ENCODE results near the gene AUTS2.
A peak's percentile ranks its signal among the peaks of the same experiment; 100 is the strongest.
"Not testable (repeated sequence)": the region's sequence is repeated elsewhere in the genome, so short reads cannot be mapped to it uniquely, and the experiment has no call there.

AUTS2 gene

DNA sequence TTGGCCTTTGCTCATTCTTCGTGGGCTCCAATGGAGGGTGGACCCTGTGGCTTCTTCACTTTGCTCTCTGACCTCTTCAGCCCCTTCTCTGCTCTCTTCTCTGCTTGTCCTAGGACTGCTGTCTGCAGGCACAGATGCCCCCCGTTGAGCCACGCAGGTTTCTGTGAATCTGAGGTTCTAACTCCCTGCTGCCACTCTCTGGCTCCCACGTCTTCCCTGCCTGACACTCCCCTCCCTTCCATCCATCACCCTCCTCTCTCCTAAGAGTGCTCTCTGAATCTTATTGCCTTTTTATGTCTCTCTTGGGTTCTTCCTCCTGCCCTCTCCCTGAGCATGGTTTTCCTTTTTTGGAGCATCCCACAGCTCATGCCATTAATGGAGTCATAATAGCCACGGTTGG lies 1034.1 kb downstream of the AUTS2 start:
- no peak for DNase-seq

DNA sequence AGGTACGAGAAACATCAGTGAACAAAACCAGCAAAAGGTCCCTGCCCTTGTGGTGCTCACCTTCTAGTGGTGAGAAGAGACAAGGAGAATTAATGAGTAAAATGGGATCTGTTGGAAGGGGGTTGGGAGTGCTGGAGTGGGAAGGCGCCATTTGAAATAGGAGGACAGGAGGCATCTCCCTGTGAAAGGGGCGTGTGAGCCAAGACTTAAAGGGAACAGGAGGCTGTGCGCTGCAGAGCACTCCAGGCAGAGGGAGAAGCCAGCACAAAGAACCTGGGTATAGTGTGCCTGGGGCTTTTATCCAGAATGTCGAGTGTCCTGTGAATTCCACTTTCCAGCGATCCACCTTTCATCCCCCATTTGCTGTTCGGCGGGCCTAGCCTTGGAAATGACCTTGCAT lies 1035.8 kb downstream of the AUTS2 start:
- no peak for DNase-seq

DNA sequence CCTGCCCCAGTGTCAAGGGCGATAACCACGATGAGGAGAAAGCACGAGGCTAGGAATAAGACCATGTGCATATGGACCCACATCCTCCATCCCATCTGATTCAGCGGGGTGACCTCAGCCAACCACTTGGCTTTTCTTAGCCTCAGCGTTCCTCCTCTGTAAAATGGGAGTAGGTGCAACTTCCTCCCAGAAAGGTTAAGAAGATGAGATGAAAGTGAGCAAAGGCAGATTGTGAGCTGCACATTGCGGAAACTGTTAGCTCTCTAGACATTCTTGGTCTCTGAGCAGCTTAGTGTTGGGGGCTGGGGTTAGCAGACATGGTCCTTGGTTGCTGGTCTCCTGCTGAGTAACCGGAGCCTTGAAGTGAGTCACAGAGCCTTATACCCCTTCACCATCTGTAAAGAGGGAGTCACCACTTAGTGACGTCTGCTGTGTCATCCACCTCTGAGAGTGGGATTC lies 1036.4 kb downstream of the AUTS2 start:
- no peak for DNase-seq

DNA sequence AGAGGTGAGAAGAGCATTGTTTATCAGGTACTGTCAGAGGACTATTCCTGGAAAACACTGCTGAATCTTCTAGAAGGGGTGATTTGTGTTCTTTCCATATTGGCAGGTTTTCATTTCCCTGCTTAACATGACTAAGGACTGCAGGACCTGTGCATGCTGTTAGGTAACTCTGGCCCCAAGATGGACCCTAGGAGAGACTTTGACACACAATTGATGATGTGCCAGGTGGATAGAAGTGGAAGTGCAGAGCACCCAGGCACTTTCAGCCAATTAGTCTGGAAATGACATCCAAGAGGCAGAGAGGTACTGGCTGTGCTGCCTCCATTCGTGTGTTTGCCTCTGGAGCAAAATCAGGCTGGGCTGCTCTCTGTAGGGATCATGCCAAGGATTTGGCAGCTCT lies 1037.4 kb downstream of the AUTS2 start:
- no peak for DNase-seq

DNA sequence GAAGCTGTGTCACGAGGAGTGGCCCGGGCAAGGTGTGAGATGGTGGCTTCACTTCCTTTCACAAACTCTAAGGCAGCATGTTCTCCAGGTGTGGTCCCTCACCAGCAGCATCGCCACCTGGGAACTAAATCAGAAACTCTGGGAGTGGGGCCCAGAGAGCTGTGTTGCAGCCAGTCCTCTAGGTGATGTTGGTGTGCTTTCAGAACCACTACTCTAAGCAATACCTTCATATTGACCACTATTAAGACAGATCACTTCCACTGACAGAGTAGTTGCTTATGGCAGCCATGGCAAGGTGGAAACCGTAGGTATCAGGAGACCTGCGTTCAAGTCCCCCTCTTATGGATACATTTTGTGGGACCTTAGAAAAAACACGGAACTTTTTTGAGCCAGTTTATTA lies 1037.9 kb downstream of the AUTS2 start:
- DNase-seq: no peak

DNA sequence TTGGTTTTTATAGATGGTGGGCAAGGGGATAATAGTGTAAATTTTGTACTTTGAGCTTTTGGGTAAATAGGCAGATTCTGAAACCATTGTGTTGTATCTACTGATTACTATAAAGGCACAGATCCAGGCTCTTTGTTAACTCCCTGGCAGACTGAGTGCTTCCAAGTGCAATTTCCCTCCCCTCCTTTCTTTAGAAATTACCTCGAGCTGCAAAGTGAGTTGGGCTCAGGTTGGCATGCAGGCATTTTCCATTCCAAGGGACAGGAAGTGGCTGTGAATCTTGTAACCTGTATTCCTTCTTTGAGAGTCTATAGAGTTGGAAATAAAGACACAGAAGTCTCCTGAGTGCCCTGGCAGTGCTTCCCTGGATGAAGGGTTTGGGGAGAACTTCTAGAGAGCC lies 1039.5 kb downstream of the AUTS2 start:
- no peak for DNase-seq

DNA sequence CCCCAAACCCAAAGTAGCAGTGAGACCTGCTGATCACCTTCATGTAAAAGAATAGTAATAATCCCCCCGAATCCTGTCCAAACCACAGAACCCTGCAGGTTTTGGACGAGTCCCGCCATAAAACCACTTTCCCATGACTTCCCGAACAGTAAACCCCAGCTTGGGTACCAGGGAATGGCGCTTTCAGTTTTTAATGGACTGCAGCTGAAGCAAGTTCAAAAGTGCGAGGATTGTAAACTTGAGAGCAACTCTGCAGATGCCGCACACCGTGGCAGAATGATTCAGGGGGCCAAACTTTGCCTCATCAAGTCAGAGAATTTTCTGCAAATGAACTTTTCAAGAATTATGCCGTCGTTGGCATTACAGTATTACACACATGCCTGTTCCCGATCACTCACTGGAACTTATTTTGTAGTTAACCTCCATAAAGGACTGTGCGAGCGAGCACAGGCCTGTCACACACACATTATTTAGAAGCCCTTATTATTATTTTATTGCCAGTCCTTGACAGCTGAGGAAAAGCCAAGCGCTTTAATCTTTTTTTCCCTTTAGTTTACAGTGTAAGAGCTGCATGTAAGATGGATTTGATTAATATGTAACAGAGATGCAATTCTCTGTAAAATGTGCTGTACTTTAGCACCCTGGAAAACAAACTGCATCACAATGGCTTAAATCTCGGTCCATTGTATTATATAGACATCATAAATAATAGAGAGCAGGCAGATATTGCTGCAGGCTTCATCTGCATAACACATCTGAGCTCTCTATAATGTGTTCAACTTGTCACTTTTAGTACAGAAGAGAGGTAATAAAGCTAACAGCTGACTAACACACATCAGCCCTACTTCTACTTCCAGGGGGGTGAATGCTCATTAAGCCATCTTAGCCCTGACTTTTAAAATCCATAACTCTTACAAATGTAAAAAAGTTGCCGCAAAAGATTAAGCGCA lies 1040.2 kb downstream of the AUTS2 start:
- no peak for DNase-seq

DNA sequence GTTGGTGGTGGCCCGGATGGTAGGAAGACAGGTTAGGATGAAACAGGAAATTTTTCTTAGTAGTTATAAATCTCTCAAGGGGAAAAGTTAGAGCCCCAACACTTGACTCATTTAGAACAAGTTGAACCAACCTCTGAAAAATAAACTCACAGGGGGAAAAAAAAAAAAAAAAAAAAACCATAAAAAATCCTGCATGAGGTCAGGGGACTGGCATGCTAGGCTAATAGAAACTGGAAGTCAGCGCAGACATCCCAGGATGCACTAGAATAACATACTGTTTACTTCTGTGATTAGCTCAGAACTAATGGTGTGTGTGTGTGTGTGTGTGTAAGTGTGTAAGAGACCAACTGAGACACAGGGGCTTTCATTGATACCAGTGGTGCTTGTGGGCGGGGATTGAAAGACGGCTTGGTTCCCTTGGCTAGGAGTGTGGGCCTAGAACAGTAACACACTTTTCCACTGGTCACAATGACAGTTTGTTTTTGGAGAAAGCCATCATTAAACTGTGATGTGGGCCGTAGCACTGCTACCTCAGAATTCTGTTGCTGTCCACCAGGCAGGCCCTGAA lies 1042.1 kb downstream of the AUTS2 start:
- no peak for DNase-seq

DNA sequence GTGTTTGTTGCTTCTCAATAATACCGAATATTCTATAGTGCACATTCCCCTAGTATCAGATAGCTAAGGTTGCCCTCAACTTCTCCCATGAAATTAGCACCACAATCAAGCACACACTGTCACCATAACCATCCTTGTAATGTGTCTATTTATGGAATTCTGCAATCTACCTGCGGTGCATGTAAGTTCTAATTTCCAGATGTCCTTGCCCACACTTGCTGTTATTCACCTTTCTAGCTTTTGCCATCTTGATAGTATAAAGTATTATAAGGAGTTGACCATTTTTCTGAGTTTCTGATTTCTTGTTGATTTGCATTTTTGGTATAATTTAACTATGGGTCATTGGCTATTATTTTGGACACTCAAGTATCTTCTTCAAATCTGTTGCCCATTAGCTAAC lies 1043.6 kb downstream of the AUTS2 start:
- no peak for DNase-seq

DNA sequence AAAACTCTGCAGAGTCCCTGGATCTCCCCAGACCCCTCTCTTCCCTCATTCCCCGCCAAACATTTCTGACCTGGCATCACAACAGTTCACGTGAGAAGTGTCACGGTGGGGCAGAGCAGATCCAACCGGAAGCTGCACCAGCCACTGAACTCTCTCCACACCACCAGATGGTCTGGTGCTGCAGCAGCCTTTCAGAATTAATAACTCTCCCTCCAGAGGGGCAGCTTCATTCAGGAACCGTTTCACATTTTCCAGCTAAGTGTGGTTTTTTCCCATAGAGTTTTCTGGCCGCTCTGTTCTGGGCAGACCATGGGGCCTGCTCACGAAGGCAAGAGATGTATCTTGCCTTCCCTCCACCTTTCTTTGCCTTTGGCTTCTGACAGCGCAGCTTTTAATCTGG lies 1047.0 kb downstream of the AUTS2 start:
- DNase-seq: peak; percentile 22

DNA sequence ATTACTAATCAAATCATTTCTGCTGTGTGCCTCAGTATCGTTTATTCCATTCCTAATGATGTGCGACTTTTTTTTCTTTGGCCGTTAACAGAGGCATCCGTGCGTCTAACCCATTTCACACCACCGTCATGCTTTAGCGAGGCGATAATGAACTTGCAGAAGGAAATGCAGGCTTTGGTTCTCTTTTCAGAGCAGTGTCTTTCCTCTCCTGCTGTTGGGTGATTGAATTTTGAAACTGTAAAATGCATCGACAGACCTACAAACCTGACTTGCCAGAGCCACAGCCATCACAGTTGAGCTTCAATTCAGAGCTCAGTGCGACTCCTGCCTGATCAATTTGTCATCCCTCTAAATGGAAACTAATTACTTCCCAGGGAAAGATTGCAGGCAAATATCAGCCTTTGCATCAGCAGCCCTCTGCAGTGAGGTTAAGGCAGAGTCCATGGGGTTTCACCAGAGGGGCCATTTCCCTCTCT lies 1047.6 kb downstream of the AUTS2 start:
- DNase-seq: peak; percentile 25

DNA sequence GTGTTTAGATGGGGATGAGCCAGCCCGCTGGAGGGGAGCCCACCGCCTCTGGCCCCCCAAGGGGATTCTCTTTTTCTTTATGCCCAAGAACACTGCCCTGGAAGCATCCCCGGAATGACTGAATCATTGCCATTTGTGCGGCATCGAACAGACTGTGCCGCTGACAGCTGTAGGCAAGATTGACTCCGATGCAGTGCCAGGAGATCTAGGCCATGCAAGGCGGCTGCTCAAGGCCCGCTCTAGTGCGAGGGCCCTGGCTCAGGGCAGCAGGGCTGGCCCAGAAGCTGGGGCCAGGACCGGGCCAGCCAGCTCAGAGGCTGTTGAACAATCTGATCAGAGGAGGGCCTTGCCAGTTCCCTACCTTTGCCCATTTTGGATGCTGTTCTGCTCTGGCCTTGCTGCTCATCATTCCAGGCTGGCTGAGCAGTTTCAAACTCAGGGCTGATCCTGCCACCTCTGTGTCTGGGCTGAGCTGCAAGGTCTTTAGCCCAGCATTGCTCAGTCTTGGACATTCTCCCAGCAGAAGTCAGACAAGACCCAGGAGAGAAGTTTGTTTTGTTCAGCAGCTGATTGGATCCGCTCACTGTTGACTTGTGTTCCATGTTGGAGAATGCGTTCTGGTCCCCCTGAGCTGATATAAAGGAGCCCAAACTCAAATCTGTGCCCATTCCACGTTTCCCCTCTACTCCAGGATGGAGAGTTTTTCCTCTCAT lies 1048.4 kb downstream of the AUTS2 start:
- peak; percentile 57 for DNase-seq

DNA sequence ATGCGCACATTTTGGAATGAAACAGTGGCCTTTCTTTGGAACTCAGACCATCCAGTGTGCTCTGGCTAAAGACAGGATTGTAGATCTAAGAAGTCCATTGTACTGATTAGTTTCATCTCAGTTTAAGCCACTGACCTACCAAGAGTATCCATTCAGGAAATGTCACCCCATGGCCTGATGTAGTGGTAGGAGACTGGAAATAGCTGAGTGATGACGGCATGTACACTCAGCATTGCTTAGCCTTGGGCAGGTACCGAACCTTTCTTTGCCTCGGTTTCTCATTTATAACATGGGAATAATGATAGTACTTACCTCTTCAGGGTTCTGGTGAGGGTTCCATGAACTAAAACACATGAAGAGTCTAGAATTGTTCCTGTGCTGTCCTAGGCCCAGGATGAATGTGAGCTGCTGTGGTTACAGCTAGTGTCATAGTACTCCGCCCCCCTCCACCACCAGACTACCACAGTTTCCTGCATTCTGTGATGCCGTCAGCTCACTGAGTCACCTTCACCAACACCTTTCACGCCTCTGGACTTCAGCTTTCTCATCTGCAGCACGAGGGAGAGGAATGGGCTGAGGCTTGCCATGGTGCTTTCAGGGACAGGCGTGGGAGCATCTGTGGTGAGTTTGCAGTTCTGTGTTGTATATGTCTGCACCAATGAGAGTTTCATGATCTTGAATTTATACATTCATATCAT lies 1049.7 kb downstream of the AUTS2 start:
- DNase-seq: no peak

DNA sequence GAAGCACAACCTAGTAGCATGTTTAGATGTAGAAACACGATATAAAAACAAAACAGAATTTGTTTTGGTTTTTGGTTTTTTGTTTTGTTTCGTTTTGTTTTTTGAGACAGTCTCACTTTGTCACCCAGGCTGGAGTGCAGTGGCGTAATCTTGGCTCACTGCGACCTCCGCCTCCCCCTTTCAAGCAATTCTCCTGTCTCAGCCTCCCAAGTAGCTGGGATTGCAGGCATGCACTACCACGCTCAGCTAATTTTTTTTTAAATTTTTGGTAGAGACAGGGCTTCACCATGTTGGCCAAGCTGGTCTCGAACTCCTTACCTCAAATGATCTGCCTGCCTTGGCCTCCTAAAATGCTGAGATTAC lies 1050.2 kb downstream of the AUTS2 start:
- DNase-seq: not testable (repeated sequence)

DNA sequence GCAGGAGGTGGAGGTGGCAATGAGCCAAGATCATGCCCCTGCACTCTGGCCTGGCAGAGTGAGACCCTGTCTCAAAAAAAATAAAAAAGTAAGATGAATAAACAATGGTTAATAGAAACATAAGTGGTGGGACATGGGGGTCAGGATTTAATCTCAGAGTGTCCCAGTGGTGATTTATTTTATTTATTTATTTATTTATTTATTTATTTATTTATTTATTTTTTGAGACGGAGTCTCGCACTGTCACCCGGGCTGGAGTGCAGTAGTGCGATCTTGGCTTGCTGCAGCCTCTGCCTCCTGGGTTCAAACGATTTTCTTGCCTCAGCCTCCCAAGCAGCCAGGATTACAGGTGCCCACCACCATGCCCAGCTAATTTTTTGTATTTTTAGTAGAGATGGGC lies 1051.0 kb downstream of the AUTS2 start:
- DNase-seq: no peak

DNA sequence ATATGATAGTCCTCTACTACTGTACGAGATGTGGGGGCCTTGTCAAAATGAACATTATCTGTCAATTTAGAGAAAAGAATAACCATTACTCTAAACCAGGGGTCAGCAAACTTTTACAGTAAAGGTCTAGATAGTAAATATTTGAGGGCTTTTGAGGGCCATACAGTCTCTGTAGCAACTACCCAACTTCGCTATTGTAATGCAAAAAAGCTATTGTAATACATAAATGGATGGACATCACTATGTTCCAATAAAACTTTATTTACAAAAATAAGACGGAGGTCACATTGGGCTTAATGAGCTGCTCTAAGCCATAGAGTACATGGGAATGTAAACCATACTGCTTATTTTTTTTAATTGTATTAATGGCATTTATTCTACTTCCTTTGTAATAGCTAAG lies 1055.9 kb downstream of the AUTS2 start:
- no peak for DNase-seq

DNA sequence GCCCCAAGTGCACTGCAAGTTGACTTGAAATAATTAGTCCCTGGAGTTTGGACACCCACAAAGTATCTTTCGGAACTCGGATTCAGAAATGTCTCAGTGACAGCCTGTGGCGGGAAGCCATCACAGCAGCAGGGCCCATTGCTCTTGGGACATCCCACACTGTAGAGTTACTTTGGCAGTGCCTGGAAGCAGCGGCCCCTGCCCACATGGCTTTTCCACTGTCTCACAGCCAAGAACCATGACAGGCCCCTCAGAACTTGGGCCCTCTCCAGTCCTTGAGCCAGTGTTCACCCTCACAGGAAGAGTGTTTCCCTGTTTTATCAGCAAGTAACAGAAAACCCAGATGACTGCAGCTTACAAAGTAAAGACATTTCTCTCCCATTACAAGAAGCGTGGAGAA lies 1056.7 kb downstream of the AUTS2 start:
- DNase-seq: no peak

DNA sequence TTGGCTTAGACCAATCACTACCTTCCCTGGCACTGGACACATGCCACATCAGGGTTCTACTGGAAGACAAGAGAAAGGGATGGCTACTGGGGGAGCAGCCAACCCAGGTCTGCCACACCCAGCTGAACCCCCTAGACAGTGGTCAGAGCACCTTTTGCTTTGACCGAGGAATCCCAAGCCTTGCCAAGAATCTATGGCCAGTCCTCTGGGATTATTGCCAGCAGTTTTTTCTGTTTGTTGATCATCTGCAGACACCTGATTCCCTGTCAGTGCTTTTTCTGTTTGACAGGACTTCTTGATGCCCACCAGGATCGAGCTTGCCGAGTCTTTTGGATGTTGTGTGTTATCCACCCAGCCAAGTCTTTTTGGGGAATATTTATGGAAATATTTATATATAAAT lies 1057.4 kb downstream of the AUTS2 start:
- no peak for DNase-seq

DNA sequence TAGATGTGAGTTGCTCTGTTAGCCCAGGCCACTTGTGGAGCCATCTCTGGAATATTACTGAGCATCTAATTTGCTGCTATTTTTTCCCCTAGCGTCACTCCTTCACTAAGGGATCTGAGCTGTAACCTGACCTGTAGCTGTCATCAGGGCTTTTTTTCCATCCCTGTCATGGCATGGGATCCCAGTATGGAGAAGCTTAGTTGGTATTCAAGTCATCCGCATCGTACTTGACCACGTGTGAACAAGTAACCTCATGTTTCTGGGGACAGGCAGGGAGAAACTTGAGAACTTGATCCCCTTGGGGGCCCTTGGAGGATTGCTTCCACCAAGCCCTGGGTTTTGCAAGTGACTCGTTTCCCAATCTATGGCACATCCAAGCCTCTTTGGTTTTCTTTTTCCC lies 1059.3 kb downstream of the AUTS2 start:
- DNase-seq: no peak

DNA sequence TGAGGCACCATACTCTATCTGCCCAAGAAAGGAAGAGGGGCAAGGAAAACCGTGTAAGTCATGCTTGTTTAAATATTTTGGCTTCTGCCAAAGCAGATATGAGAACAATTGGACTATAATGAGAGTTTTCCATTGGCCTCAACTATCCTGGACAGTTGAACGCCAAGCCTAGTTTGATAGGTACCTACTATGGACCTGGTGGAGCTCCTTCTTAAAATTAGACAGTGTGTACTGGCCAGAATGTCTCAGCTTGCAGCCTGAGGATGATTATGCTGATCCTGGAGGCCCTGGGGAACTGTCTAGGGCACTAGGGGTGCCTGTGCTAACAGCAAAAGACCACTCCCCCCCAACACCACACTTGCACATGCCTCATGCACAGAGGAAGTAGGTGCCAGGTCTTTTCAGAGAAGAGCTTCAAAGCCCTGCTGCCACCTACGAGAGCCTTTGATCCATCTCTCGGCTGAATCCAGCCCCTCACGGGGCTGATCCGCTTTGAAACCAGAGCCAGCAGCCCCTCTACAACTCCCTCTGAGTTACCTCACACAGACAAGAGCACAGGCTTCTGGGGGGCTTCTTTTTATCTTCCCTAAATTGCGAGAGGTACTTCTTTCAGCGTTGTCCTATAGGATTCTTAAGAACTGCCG lies 1059.8 kb downstream of the AUTS2 start:
- no peak for DNase-seq

DNA sequence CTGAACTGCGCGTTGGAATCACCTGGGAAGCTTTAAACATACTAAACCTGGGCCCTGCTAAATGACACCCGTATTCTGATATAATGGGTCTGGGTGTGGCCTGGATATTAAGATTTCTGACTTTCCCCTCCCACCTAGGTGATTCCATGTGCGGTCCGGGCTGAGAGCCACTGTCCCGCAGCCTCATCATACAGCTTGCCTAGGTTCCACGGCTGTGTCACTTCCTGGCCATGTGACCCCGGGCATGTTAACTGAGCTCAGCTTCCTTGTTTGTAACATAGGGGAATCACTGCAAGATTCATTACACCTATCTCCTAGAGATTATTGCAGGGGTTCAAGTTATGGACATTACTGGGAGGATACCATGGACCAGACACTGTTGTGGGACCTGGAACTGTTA lies 1061.0 kb downstream of the AUTS2 start:
- DNase-seq: no peak

DNA sequence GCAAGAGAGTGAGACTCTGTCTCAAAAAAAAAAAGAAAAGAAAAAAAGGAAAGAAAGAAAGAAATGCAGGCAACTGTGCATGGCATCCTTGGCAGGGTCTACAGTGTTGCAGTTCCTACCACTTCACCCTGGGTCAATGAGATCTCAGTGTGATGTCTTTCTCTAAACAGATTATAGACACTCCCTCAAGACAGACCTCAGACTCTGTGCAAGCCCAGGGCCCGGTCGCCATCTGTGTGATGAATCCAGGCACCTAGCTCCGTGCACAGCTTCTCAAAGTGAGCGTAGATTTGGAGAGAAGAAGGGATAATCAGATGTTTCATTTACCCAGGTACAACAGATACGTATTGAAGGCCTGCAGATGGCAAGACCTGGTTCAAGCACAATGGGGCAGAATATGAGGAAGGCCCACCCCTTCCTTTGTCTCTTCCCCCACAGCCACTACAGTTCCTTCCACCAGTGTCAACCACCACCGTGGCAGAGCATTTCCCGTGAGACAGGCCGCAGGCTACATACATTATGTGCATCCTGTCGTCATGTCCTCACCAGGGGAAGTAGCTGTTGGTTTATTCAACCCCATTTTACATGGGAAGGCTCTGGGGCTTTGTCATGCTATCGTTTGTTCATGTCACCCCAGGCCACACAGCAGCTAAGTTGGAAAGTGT lies 1062.0 kb downstream of the AUTS2 start:
- DNase-seq: no peak
